HG03135 (cell line): ENCODE measurements around the gene ZGPAT.
"Not testable (repeated sequence)": the region's sequence is repeated elsewhere in the genome, so short reads cannot be mapped to it uniquely, and the experiment has no call there.

Source experiments
- ATAC-seq: cut with Tn5 transposase; IDR thresholded peaks from one replicate; pipeline ENCODE4 v1.9.1; 2021; ENCODE audit warnings: mild to moderate bottlenecking, moderate library complexity; ENCODE audit not compliant: unreplicated experiment

ZGPAT gene

GRCh38 chr20:63702036-63702665 lies 5.7 kb upstream of the ZGPAT start:
- ATAC-seq: no peak

- ATAC-seq: no peak
Observed at GRCh38 chr20:63702751-63703470, 4.9 kb upstream of the ZGPAT start.

- no peak for ATAC-seq
Observed at GRCh38 chr20:63703471-63703975, 4.3 kb upstream of the ZGPAT start.

GRCh38 chr20:63703976-63704748 lies 3.7 kb upstream of the ZGPAT start:
- ATAC-seq: no peak

GRCh38 chr20:63704749-63705117 lies 3.1 kb upstream of the ZGPAT start:
- no peak for ATAC-seq

- no peak for ATAC-seq
Observed at GRCh38 chr20:63705232-63706026, 2.4 kb upstream of the ZGPAT start.

GRCh38 chr20:63706027-63706695 lies 1.7 kb upstream of the ZGPAT start:
- ATAC-seq: no peak

- peak; percentile 31 for ATAC-seq
Observed at GRCh38 chr20:63706852-63707557, 834 bp upstream of the ZGPAT start.

- ATAC-seq: peak; percentile 10
Observed at GRCh38 chr20:63708301-63709148, 686 bp downstream of the ZGPAT start.

GRCh38 chr20:63709149-63709527 lies 1.3 kb downstream of the ZGPAT start:
- no peak for ATAC-seq

GRCh38 chr20:63711085-63711645 lies 3.3 kb downstream of the ZGPAT start:
- ATAC-seq: no peak

GRCh38 chr20:63712191-63712590 lies 4.4 kb downstream of the ZGPAT start:
- ATAC-seq: no peak

GRCh38 chr20:63714858-63715257 lies 7.0 kb downstream of the ZGPAT start:
- no peak for ATAC-seq

GRCh38 chr20:63718996-63719395 lies 11.2 kb downstream of the ZGPAT start:
- ATAC-seq: no peak

- ATAC-seq: not testable (repeated sequence)
Observed at GRCh38 chr20:63722967-63723622, 15.3 kb downstream of the ZGPAT start.

GRCh38 chr20:63730189-63730733 lies 22.4 kb downstream of the ZGPAT start:
- not testable (repeated sequence) for ATAC-seq

- no peak for ATAC-seq
Observed at GRCh38 chr20:63731410-63731809, 23.6 kb downstream of the ZGPAT start.
